Pulmonary artery endothelial cell (primary cell): ENCODE results near the gene KRTAP10-5. TPM values are rescaled to one million over a fixed set of nuclear protein-coding genes. Genes with fewer than 3 reads are reported as not detected.
"Not testable (repeated sequence)": the region's sequence is repeated elsewhere in the genome, so short reads cannot be mapped to it uniquely, and the experiment has no call there.

Source experiments
- DNase-seq: peaks from one replicate; pipeline ENCODE4 v3.0.0-alpha.2; 2011; ENCODE audit warnings: low read depth, low spot score
- total RNA-seq: library from RNA; depleted of rRNA; stranded (reverse); fragments of >200 nt; gene quantifications from 2 replicates; pipeline ENCODE4 v1.2.3, GENCODE V29; 2014

KRTAP10-5 gene
- total RNA-seq, 1 donor from 2014 or later: not detected

- no peak for DNase-seq
Observed at GRCh38 chr21:44611551-44611950, 31.1 kb upstream of the KRTAP10-5 start.

GRCh38 chr21:44610157-44610843 is 29.9 kb upstream of the KRTAP10-5 start:
- not testable (repeated sequence) for DNase-seq

GRCh38 chr21:44609193-44609592 is 28.8 kb upstream of the KRTAP10-5 start:
- no peak for DNase-seq

GRCh38 chr21:44606495-44606894 is 26.1 kb upstream of the KRTAP10-5 start:
- no peak for DNase-seq

- DNase-seq: no peak
Observed at GRCh38 chr21:44603911-44604310, 23.5 kb upstream of the KRTAP10-5 start.

GRCh38 chr21:44603109-44603875 is 22.9 kb upstream of the KRTAP10-5 start:
- DNase-seq: no peak

GRCh38 chr21:44602463-44602850 is 22.1 kb upstream of the KRTAP10-5 start:
- no peak for DNase-seq

GRCh38 chr21:44601596-44602462 is 21.4 kb upstream of the KRTAP10-5 start:
- DNase-seq: no peak

- DNase-seq: not testable (repeated sequence)
Observed at GRCh38 chr21:44601091-44601490, 20.7 kb upstream of the KRTAP10-5 start.

GRCh38 chr21:44600118-44600978 is 19.9 kb upstream of the KRTAP10-5 start, which contains the start of gene KRTAP10-7:
TSS of gene KRTAP10-7 (plus strand) at chr21:44600597. CDS start at chr21:44600622, 25 bp downstream.
- not testable (repeated sequence) for DNase-seq

- DNase-seq: no peak
Observed at GRCh38 chr21:44599264-44600029, 19.0 kb upstream of the KRTAP10-5 start.

- DNase-seq: no peak
Observed at GRCh38 chr21:44598061-44598460, 17.7 kb upstream of the KRTAP10-5 start.

- no peak for DNase-seq
Observed at GRCh38 chr21:44596068-44596725, 15.8 kb upstream of the KRTAP10-5 start.

- DNase-seq: no peak
Observed at GRCh38 chr21:44595524-44595923, 15.1 kb upstream of the KRTAP10-5 start.

- no peak for DNase-seq
Observed at GRCh38 chr21:44594406-44594916, 14.1 kb upstream of the KRTAP10-5 start.

GRCh38 chr21:44593598-44594405 is 13.4 kb upstream of the KRTAP10-5 start:
- DNase-seq: no peak

GRCh38 chr21:44592446-44593311 is 12.3 kb upstream of the KRTAP10-5 start, which contains the start of gene KRTAP10-6:
TSS of gene KRTAP10-6 (minus strand) at chr21:44592505. CDS start at chr21:44592484, 21 bp downstream.
- DNase-seq: no peak
